Activated naive CD8-positive, alpha-beta T cell (primary cell): ENCODE measurements around the gene LIG3.
A peak's percentile ranks its signal among the peaks of the same experiment; 100 is the strongest.
"Not testable (repeated sequence)": the region's sequence is repeated elsewhere in the genome, so short reads cannot be mapped to it uniquely, and the experiment has no call there.

Experiments used
- H3K27ac Mint-ChIP-seq: one replicate; pipeline ENCODE4 v1.8.0; 2021; ENCODE audit warnings: mixed read lengths
- H3K27me3 Mint-ChIP-seq: one replicate; pipeline ENCODE4 v1.8.0; 2021; ENCODE audit warnings: mixed read lengths
- H3K36me3 Mint-ChIP-seq: one replicate; pipeline ENCODE4 v1.8.0; 2021; ENCODE audit warnings: mixed read lengths
- H3K4me1 Mint-ChIP-seq: one replicate; pipeline ENCODE4 v1.8.0; 2021; ENCODE audit warnings: low read depth, mixed read lengths
- H3K4me3 Mint-ChIP-seq: one replicate; pipeline ENCODE4 v1.8.0; 2021; ENCODE audit warnings: mild to moderate bottlenecking, mixed read lengths
- H3K9me3 Mint-ChIP-seq: one replicate; pipeline ENCODE4 v1.8.0; 2021; ENCODE audit warnings: low read depth, mixed read lengths

LIG3 gene

DNA sequence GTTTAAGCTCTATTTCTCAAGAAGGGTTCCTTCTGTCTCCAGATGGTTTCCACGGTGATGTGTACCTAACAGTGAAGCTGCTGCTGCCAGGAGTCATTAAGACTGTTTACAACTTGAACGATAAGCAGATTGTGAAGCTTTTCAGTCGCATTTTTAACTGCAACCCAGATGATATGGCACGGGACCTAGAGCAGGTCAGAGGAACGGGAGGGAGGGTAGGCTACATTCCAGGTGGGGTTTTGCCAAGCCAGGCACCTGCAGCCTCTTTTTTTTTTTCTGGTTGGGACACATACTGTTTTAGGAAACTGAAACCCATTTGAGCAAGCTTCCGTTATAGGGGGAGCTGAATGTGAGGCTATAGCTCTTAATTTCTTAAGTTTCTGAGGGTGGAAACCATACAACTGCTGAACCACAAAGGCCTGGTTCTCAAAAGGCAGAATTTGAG lies 10.6 kb downstream of the LIG3 start:
- peaks cover 13% of the 10 kb centered on the region for H3K36me3 Mint-ChIP-seq
- H3K27me3 Mint-ChIP-seq: no peaks in the 10 kb centered on the region
- H3K27ac Mint-ChIP-seq: no peak overlapping the region
- H3K4me3 Mint-ChIP-seq: no peak overlapping the region
- H3K9me3 Mint-ChIP-seq: no peaks in the 10 kb centered on the region
- H3K4me1 Mint-ChIP-seq: peaks cover 6% of the 10 kb centered on the region

GRCh38 chr17:34991606-34992005 lies 11.3 kb downstream of the LIG3 start:
- no peaks in the 10 kb centered on the region for H3K27me3 Mint-ChIP-seq
- H3K4me1 Mint-ChIP-seq: peaks cover 4% of the 10 kb centered on the region
- no peak overlapping the region for H3K27ac Mint-ChIP-seq
- H3K9me3 Mint-ChIP-seq: no peaks in the 10 kb centered on the region
- no peak overlapping the region for H3K4me3 Mint-ChIP-seq
- peaks cover 13% of the 10 kb centered on the region for H3K36me3 Mint-ChIP-seq

- no peaks in the 10 kb centered on the region for H3K27me3 Mint-ChIP-seq
Measured at GRCh38 chr17:34993031-34993430, 12.7 kb downstream of the LIG3 start.

DNA sequence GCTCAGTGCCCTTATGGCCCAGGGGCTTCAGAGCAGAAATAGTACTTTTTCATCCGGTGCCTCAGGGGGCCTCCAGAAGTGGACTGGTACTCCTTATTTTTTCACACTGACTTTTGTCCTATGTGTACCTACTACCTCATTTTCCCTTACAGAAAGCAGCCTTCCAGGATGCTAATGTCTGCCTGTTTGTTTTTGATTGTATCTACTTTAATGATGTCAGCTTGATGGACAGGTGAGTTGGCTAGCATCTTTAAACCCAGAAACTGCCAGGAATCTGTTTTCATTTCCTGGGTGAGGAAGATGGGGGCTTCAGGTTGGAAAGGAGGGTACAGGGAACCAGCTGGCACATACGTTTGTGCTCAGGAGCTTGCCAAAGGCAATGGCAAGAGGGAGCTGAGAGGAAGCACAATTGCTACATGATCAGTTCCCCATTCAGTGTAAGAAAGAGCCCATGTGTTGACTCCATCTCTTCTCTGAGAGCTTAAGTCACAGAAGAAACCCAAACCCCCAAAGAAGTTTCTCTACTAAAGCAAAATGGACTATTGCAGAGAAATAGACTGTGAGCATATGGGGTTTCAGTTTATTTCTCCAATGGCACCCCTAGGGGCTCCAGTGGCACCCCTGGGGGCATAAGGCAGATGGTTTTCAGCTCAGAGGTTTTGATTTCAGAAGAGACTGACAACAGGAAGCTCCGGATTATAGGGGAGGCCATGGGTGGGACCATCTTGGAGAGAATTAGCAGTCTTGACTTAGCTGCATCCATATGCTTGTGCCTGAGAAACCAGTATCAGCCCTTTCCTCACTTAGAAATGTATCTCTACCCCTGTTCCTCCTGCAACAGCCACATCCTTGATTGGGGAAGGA lies 16.3 kb downstream of the LIG3 start:
- Mint-ChIP-seq H3K9me3 (no peaks in the 10 kb centered on the region), H3K4me3 (no peak overlapping the region), H3K27ac (no peak overlapping the region), H3K27me3 (no peaks in the 10 kb centered on the region), H3K4me1 (peaks cover 6% of the 10 kb centered on the region), H3K36me3 (peaks cover 6% of the 10 kb centered on the region)

More at GRCh38 chr17:34993031-34993430, 12.7 kb downstream of the LIG3 start:
- H3K9me3 Mint-ChIP-seq: no peaks in the 10 kb centered on the region
- no peak overlapping the region for H3K4me3 Mint-ChIP-seq
- H3K27ac Mint-ChIP-seq: no peak overlapping the region
- peaks cover 10% of the 10 kb centered on the region for H3K36me3 Mint-ChIP-seq
- H3K4me1 Mint-ChIP-seq: peaks cover 7% of the 10 kb centered on the region

GRCh38 chr17:34997355-34997862 lies 17.1 kb downstream of the LIG3 start:
- Mint-ChIP-seq H3K27ac (no peak overlapping the region), H3K4me1 (peaks cover 6% of the 10 kb centered on the region), H3K4me3 (no peak overlapping the region), H3K36me3 (peaks cover 6% of the 10 kb centered on the region), H3K27me3 (no peaks in the 10 kb centered on the region), H3K9me3 (no peaks in the 10 kb centered on the region)

GRCh38 chr17:34998205-34998604 lies 17.9 kb downstream of the LIG3 start:
- peaks cover 3% of the 10 kb centered on the region for H3K36me3 Mint-ChIP-seq
- no peaks in the 10 kb centered on the region for H3K9me3 Mint-ChIP-seq
- no peaks in the 10 kb centered on the region for H3K27me3 Mint-ChIP-seq
- peaks cover 6% of the 10 kb centered on the region for H3K4me1 Mint-ChIP-seq
- no peak overlapping the region for H3K27ac Mint-ChIP-seq
- no peak overlapping the region for H3K4me3 Mint-ChIP-seq

- Mint-ChIP-seq H3K4me3 (no peak overlapping the region), H3K4me1 (peaks cover 6% of the 10 kb centered on the region), H3K9me3 (no peaks in the 10 kb centered on the region), H3K27ac (no peak overlapping the region), H3K27me3 (no peaks in the 10 kb centered on the region), H3K36me3 (no peaks in the 10 kb centered on the region)
Measured at GRCh38 chr17:34999456-34999855, 19.1 kb downstream of the LIG3 start.

DNA sequence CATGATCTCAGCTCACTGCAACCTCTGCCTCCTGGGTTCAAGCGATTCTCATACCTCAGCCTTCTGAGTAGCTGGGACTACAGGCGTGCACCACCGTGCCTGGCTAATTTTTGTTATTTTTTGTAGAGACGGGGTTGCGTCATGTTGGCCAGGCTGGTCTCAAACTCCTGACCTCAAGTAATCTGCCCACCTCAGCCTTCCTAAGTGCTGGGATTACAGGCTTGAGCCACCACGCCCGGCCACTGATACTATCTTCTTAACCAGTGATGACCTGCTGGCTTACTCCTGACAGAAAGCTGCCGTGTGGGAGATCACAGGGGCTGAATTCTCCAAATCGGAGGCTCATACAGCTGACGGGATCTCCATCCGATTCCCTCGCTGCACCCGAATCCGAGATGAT lies 20.7 kb downstream of the LIG3 start:
- not testable (repeated sequence) for H3K27me3 Mint-ChIP-seq, H3K4me3 Mint-ChIP-seq, H3K4me1 Mint-ChIP-seq, H3K9me3 Mint-ChIP-seq, H3K27ac Mint-ChIP-seq, H3K36me3 Mint-ChIP-seq

DNA sequence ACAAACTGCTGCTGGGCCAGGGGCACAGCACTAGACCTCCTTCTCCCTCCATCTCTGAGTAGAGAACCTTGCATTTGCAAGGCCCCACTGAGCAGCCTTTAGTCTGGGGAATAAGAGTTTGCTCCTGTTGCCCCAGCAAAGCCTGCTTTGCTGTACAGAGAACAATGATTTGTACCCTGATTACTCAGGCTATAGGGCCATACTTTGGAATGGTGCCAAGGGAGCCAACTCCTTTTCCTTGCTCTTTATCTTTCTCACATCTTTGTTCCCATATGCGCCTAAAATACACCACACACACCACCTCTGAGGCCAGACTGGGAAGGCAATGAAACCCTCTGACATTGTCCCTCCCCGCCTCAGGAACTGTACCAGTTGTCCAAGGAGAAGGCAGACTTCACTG lies 21.2 kb downstream of the LIG3 start:
- no peaks in the 10 kb centered on the region for H3K9me3 Mint-ChIP-seq
- peaks cover 6% of the 10 kb centered on the region for H3K4me1 Mint-ChIP-seq
- peak overlapping the region; percentile 43 for H3K27ac Mint-ChIP-seq
- no peaks in the 10 kb centered on the region for H3K27me3 Mint-ChIP-seq
- H3K36me3 Mint-ChIP-seq: no peaks in the 10 kb centered on the region
- H3K4me3 Mint-ChIP-seq: no peak overlapping the region

DNA sequence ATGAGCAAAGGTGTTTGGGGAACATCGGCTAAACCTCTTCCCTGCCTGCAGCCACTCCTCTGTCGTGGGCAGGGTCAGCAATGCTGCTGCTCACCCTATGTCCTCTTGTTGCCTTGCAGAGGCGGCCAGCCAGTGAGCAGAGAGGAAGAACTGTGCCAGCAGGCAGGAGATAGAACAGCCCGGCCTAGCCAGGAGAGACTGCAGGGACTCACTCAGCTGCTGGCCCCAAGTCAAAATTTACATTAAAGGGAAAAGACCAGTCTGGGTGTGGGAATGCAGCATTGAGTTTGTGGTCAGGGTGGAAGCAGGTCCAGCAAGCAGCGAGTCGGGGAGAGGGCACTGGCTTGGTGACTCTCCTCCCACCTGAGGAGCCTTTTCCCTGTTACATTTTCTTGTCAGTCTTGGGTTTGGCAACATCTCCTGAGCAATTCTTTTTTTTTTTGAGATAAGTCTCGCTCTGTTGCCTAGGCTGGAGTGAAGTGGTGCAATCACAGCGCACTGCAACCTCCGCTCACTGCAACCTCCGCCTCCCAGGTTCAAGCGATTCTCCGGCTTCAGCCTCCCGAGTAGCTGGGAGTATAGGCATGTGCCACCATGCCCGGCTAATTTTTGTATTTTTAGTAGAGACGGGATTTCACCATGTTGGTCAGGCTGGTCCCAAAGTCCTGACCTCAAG lies 22.7 kb downstream of the LIG3 start:
- H3K27ac Mint-ChIP-seq: no peak overlapping the region
- peaks cover 3% of the 10 kb centered on the region for H3K4me1 Mint-ChIP-seq
- H3K36me3 Mint-ChIP-seq: no peaks in the 10 kb centered on the region
- H3K27me3 Mint-ChIP-seq: no peaks in the 10 kb centered on the region
- H3K4me3 Mint-ChIP-seq: no peak overlapping the region
- no peaks in the 10 kb centered on the region for H3K9me3 Mint-ChIP-seq

- Mint-ChIP-seq H3K4me1 (no peaks in the 10 kb centered on the region), H3K4me3 (no peak overlapping the region), H3K27ac (no peak overlapping the region), H3K9me3 (no peaks in the 10 kb centered on the region), H3K27me3 (no peaks in the 10 kb centered on the region), H3K36me3 (no peaks in the 10 kb centered on the region)
Measured at GRCh38 chr17:35003778-35004177, 23.5 kb downstream of the LIG3 start.

- H3K27me3 Mint-ChIP-seq: no peaks in the 10 kb centered on the region
- H3K27ac Mint-ChIP-seq: no peak overlapping the region
- H3K4me1 Mint-ChIP-seq: no peaks in the 10 kb centered on the region
- H3K4me3 Mint-ChIP-seq: no peak overlapping the region
- no peaks in the 10 kb centered on the region for H3K36me3 Mint-ChIP-seq
- no peaks in the 10 kb centered on the region for H3K9me3 Mint-ChIP-seq
Measured at GRCh38 chr17:35006345-35006744, 26.0 kb downstream of the LIG3 start.

- H3K27ac Mint-ChIP-seq: peak overlapping the region; percentile 19
- no peaks in the 10 kb centered on the region for H3K9me3 Mint-ChIP-seq
- H3K27me3 Mint-ChIP-seq: no peaks in the 10 kb centered on the region
- H3K4me3 Mint-ChIP-seq: no peak overlapping the region
- peaks cover 2% of the 10 kb centered on the region for H3K36me3 Mint-ChIP-seq
- H3K4me1 Mint-ChIP-seq: no peaks in the 10 kb centered on the region
Measured at GRCh38 chr17:35006961-35007360, 26.6 kb downstream of the LIG3 start.

DNA sequence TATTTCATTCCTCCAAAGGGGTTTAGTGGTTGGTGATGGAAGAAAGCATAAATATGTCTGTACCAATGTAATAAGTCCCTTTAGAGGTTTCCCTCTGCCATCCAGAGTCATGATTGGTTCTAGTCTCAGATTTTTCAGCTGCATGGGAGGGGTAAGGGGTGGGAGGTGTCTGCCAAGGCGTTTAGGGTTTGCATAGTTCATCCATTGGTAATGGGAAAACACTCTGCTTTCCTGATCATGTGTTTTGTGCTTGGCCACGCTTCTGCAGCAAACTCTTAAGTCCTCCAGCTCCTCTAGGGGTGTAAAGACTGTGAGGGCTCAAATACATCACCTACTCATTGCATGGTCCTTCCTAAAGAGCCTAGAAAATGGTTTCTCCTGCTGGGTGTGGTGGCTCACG lies 29.8 kb downstream of the LIG3 start:
- no peaks in the 10 kb centered on the region for H3K27me3 Mint-ChIP-seq
- peaks cover 2% of the 10 kb centered on the region for H3K36me3 Mint-ChIP-seq
- no peaks in the 10 kb centered on the region for H3K9me3 Mint-ChIP-seq
- no peaks in the 10 kb centered on the region for H3K4me1 Mint-ChIP-seq
- no peak overlapping the region for H3K4me3 Mint-ChIP-seq
- H3K27ac Mint-ChIP-seq: peak overlapping the region; percentile 34

DNA sequence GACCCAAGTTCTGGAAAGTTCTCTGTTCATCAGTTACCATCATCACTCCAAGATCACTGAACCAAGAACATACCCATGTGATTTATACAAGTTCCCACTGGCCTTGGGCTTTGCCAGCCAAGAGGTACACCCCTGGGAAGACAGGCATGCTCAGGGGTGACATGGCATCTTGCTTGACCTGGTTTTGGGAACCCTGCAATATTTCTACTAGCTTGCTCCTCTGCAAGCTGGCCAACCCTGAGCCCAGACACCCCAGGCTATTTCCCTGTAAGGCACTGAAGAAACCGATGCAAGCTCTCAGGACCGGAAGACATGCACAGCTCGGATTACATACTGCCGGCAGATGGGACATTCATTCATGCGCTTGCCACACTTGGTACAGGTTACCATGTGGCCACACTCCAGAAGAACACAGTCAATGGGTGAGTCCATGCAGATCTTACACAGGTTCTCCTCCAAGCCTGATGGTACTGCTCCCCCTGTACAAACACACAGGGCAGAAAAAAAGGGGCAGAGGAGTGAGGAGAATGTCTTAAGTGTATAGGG lies 31.4 kb downstream of the LIG3 start:
- H3K36me3 Mint-ChIP-seq: peaks cover 2% of the 10 kb centered on the region
- H3K27ac Mint-ChIP-seq: peak overlapping the region; percentile 28
- H3K27me3 Mint-ChIP-seq: no peaks in the 10 kb centered on the region
- no peak overlapping the region for H3K4me3 Mint-ChIP-seq
- no peaks in the 10 kb centered on the region for H3K4me1 Mint-ChIP-seq
- no peaks in the 10 kb centered on the region for H3K9me3 Mint-ChIP-seq
